IPS-11a (cell line): ENCODE measurements around the gene VSNL1.

Experiments used
- H3K4me3 ChIP-seq: one replicate; pipeline ENCODE4 v1.5.1; 2013; ENCODE audit warnings: low read depth, low read length, control low read depth

Gene VSNL1

GRCh38 chr2:17580319-17580715 lies 39.8 kb downstream of the VSNL1 start:
- no peak overlapping the region for H3K4me3 ChIP-seq

GRCh38 chr2:17581831-17582230 lies 41.3 kb downstream of the VSNL1 start:
- H3K4me3 ChIP-seq, result no peak overlapping the region

- no peak overlapping the region for H3K4me3 ChIP-seq
Observed at GRCh38 chr2:17583166-17583565, 42.7 kb downstream of the VSNL1 start.

DNA sequence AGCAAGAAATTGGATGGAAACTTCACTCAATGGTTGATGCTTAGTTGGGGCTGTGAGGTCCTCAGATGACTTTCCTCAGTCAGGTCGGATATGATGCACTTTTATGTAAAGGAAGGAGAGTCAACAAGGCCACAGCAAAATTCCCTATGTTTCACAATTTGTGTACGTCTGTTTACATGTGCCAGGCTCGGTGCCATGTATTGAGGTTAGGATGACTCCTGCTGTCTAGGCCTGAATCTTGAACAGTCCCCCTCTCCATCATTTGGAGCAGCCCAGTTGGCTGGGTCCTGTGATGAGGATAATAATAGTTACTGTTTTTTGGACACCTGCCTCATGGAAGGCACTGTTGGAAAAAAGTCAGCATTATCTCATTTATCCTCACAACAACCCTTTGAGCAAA lies 43.1 kb downstream of the VSNL1 start:
- no peak overlapping the region for H3K4me3 ChIP-seq

GRCh38 chr2:17584689-17585088 lies 44.2 kb downstream of the VSNL1 start:
- H3K4me3 ChIP-seq, result no peak overlapping the region

DNA sequence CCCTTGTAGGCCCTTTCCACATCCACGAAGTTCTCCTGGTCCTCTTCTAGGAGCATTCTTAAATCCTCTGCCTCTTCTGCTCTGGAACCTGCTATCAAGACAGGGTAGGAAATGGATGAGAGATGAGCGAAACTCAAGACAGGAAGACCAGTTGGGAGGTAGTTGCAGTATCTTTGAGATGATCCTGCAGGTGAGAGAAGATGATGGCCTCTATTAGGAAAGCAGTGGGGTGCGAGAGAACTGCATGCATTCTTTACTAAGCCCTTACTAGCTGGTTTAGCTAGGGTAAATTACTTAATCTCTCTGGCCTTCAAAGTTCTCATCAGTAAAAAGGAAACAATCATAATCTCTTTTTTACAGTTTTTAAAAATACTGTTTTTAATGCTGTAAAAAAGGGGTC lies 47.0 kb downstream of the VSNL1 start:
- H3K4me3 ChIP-seq, result no peak overlapping the region

DNA sequence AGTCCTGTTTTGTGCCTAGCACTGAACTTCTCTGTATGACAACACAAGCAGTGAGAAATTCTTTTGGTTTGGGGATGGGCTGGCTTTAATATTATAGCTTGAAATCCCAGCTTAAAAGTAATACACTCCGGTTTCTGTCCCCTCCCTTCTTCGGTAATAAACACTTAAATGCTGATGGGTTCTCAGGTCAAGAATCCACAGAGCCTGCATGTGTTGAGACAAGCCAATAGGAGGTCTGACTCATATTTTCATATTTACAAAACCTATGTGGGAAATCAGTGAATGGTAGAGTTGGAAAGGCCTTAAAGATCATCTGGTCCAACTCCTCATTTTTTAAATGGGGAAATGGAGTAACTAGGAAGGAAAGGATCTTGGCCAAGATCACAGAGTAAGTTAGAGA lies 47.5 kb downstream of the VSNL1 start:
- H3K4me3 ChIP-seq, result no peak overlapping the region

DNA sequence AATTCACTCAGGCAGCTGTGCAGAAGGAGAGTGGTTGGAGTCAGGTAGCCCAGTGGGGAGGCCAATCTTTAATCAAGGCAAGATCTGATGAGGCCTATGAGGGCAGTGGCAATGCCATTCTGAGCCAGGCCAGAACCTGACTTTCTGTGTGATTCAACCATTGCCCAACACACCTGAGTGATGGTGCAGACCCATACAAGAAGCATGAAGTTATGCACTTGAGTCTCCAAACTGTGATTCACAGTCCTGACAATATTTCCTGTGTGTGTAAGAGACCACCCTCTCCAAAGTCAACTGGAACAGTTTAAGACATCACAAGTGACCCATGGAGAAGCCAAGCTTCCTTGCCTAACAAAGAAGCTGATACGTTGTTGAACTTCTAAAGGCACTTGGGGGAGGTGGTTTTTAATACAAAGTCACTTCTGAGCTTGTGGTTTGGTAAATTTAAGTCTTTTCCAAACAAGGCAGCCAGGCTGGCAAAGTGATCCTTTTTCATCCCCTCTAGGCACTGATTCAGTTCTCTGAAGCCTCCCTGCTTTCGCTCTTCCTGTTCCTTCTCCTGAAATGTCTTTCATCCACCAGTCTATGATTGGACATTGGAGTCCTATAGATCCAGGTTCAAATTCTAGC lies 49.0 kb downstream of the VSNL1 start:
- no peak overlapping the region for H3K4me3 ChIP-seq

GRCh38 chr2:17590342-17590911 lies 49.9 kb downstream of the VSNL1 start:
- H3K4me3 ChIP-seq, result no peak overlapping the region

GRCh38 chr2:17591846-17592245 lies 51.4 kb downstream of the VSNL1 start:
- H3K4me3 ChIP-seq, result no peak overlapping the region

- H3K4me3 ChIP-seq, result no peak overlapping the region
Observed at GRCh38 chr2:17592731-17593409, 52.4 kb downstream of the VSNL1 start.

GRCh38 chr2:17593445-17593840 lies 52.9 kb downstream of the VSNL1 start:
- H3K4me3 ChIP-seq, result no peak overlapping the region

DNA sequence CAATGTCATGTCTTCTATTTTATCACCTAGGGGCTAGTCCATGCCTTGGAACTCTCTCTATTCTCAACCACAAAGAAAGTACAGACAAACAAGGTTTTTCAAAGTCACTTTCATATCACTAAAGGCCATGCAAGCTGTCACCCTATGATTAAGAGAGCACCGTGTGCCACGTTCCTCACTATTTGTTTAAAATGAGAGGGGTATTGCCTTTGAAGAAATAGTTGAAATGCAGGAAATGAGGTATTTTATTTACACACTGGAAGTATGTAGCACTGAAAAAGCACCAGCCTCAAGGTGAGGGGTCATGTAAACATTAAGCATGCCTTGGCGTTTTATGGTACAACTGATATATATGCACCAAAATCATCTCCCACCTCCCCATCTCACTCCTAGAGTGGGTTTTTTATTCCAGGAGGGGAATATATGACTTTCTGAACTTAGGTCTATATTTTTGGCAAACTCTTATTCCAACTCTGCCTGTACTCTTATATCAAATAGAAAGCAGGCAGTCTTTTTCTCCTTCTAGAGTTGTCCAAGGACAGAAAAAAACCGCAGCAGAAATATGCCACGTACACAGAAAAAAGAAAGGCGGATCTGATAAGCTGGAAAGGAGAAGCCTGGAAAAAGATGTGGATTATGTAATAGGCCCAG lies 53.5 kb downstream of the VSNL1 start:
- no peak overlapping the region for H3K4me3 ChIP-seq

DNA sequence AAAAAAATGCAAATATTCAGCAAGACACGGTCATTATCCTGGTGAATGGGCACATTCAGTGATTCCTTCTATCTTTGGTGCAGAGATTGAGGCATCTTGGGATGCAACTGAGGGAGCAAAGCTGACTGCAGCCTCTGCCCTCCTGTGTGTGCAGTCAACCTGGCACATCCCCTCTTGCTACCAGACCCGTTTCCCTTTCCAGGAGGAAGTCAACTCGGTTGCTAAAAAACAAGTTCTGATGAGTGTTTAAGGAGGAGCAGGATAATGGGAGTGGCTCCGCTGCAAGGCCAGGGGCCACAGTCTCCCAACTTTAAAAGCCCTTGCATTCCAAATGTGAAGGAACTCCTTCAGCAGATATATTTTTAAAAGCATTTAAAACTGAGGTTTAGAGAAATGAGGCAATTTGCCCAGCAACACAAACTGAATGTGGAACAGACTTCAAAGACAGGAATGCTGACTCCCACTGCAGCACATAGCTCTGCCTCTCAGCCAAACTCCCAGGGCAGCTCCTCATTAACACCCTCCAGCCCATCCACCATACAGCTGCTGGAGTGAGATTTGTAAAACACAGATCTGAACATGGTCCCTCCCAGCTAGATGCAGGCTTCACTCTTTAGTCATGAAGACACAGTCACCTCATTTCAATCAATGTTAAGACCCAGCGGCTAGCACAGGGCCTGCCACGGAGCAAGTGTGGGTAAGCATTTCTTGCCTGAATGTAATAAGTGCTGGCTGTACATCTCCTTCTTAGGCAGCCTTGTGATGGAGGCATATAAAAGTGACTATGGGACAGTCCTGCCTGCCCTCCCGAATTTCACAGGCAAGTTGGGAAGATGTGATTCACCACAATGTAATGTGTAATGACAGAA lies 54.3 kb downstream of the VSNL1 start:
- no peak overlapping the region for H3K4me3 ChIP-seq

DNA sequence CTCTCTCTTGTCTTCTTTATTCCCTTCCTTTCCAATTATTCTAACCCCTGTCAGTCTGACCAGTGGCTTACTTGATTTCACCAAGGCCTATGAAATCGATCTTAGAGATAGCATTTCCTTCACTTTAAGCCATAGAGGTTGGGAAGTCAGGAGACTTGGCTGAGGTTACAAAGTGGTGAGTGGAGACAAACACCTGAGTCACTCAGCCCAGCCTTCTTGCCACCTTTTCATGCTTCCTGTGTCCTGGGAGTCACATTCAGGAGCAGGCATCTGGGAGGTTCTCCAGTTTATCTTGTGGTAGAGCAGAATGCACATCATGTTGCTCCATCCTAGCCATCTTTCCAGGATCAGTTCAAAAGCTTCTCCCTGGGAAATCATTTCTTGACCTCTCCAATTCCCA lies 59.1 kb downstream of the VSNL1 start:
- no peak overlapping the region for H3K4me3 ChIP-seq

DNA sequence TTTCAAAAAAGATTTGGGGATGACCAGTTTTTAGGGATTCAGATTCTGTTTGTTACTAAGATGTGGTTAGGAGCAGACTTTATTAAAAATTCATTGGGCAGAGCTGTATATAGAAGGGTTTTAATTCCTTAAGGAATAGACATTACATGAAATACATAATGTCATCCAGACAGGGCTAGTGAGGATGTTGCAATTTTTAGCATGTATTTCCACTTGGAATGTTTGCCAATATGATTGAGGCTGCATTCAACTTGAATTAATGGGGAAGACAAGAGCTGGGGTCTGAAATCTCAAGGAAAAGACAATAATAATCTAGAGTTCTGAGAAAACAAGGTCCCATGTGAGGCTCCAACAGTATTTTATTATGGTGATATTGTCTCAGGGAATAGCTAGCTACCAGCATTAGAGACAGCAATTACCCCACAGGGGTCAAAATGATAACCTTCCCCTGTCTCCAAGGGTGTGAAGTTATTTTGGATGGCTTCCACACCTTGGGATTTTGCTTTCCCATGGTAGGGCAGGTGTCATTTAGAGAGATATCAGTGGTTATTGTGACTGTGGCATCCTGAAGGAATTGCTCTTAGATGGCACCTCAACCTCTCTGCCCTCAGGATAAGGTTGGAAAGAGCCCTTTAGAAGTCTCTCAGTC lies 60.2 kb downstream of the VSNL1 start:
- no peak overlapping the region for H3K4me3 ChIP-seq

GRCh38 chr2:17604050-17604449 lies 63.6 kb downstream of the VSNL1 start:
- no peak overlapping the region for H3K4me3 ChIP-seq

DNA sequence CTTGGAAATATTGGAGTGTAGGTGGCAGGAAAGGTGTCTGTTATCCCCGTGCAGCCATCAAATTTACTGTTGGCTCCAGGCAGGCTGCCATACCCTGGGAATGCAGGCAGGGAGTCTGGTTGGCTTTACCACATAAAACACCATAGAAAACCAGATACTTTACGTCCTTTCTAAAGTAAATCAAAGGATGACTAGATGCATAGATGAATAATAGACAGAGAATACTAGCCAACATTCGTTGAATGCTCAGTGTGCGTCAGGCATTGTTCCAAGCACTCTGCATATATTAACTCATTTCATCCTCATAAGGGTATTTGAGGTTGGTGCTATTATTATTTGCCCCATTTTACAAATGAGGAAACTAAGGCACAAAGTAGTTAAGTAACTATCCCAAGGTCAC lies 65.2 kb downstream of the VSNL1 start:
- no peak overlapping the region for H3K4me3 ChIP-seq

- no peak overlapping the region for H3K4me3 ChIP-seq
Observed at GRCh38 chr2:17606851-17607250, 66.4 kb downstream of the VSNL1 start.

- no peak overlapping the region for H3K4me3 ChIP-seq
Observed at GRCh38 chr2:17607379-17607778, 66.9 kb downstream of the VSNL1 start.

DNA sequence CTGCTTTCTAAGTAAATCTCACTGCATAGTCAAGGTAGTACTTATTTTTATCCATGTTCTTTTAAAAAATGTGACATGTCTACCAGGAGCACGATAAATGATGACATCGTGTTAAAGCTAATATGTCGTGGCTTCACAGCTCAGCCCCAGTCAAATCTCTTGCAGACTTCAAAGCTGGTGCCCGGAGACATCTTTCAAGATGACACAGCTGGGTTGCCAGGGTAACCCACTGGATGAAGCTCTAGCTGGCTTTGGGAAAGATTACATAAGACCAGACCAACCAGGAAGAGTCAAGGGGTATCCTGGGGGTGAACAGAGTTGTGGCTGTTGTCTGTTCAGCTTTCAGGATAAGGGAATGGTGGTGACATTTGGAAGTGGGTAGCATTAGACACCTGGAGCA lies 67.8 kb downstream of the VSNL1 start:
- H3K4me3 ChIP-seq, result no peak overlapping the region
